Endothelial cell (in vitro differentiated cells): ENCODE results near the gene MPV17L2. TPM values are rescaled to one million over a fixed set of nuclear protein-coding genes. Genes with fewer than 3 reads are reported as not detected.

Experiments
- DNase-seq: peaks from one replicate; pipeline ENCODE4 v3.0.0; 2021; ENCODE audit warnings: low spot score
- H3K27ac Mint-ChIP-seq: one replicate; pipeline ENCODE4 v1.8.0; 2021; ENCODE audit warnings: mixed read lengths, inconsistent platforms; ENCODE audit not compliant: unreplicated experiment
- H3K27me3 Mint-ChIP-seq: one replicate; pipeline ENCODE4 v1.8.0; 2021; ENCODE audit warnings: mild to moderate bottlenecking, moderate library complexity, mixed read lengths, inconsistent platforms; ENCODE audit not compliant: unreplicated experiment
- H3K36me3 Mint-ChIP-seq: one replicate; pipeline ENCODE4 v1.8.0; 2021; ENCODE audit warnings: mild to moderate bottlenecking, low read depth, mixed read lengths, inconsistent platforms; ENCODE audit not compliant: unreplicated experiment
- H3K4me1 Mint-ChIP-seq: one replicate; pipeline ENCODE4 v1.8.0; 2021; ENCODE audit warnings: mild to moderate bottlenecking, mixed read lengths, inconsistent platforms; ENCODE audit not compliant: unreplicated experiment
- H3K4me3 Mint-ChIP-seq: one replicate; pipeline ENCODE4 v1.8.0; 2021; ENCODE audit warnings: mild to moderate bottlenecking, mixed read lengths, inconsistent platforms; ENCODE audit not compliant: unreplicated experiment
- H3K9me3 Mint-ChIP-seq: one replicate; pipeline ENCODE4 v1.8.0; 2021; ENCODE audit warnings: mixed read lengths, inconsistent platforms; ENCODE audit not compliant: unreplicated experiment
- CTCF ChIP-seq: fragments of 200-600 bp; sonication (generic); IDR thresholded peaks from one replicate; pipeline ENCODE4 v1.5.0; 2021; ENCODE audit warnings: antibody characterized with exemption; ENCODE audit not compliant: unreplicated experiment
- total RNA-seq: library from RNA; stranded (reverse); fragmentation: NEBNext Ultra II Directional; extraction: Animal tissue kit (Norgen Biotek cat#: 25700); gene quantifications from one replicate; pipeline ENCODE4 v1.2.1, GENCODE V29; 2021; ENCODE audit not compliant: unreplicated experiment

The MPV17L2 gene
- total RNA-seq, 1 donor from 2014 or later: 17.7 TPM

GRCh38 chr19:18225702-18226468 is 32.9 kb downstream of the MPV17L2 start, which contains the start of gene PDE4C:
PDE4C (minus strand) TSS chr19:18226438; CDS start chr19:18226415, 23 bp downstream.
- H3K27ac Mint-ChIP-seq: no peak within 1 kb of the TSS
- no peak for TF ChIP-seq CTCF
- peak; percentile 16 for DNase-seq
- H3K27me3 Mint-ChIP-seq: peaks cover 13% of the 10 kb centered on the region
- peak within 1 kb of the TSS; percentile 47 for H3K4me3 Mint-ChIP-seq
- H3K4me1 Mint-ChIP-seq: peaks cover 7% of the 10 kb centered on the region
- H3K36me3 Mint-ChIP-seq: no peaks in the 10 kb centered on the region
- H3K9me3 Mint-ChIP-seq: no peaks in the 10 kb centered on the region

DNA sequence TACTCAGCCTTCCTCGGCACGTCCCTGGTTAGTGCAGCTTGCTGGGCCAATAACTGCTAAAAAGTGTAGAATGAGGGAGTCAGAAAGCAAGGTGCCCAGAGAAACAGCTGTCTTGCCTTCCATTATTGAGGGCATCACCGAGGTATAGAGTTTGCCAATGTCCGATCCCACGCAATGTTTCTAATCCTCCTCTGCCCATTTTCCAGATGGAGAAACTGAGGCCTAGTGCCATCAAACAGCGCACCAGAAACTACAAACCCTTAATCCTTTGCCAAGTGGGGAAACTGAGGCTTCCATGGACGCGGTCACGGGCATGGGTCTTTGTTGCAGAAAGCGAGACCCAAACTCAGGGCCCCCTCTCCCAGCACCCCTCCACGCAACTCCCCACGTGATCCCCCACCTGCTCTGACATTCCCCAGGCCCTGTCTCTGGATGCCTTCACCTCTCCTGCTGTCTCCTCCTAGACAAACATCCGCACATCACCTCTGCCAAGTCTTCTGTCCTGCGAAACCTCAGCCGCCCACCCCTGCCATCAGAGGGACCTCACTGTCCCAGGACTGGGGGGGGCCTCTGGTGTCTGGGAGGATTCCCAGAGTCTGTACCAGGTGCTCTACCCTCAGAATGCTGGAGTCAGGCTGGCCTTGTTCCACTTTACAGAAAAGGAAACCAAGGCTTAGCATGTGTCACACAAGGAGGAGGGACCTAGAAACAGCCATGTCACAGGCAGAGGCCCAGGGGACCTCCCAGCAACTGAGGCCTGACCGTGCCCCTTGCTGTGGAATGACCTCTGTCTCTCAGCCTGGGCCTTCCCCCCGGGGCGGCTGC is 34.1 kb downstream of the MPV17L2 start:
- no peaks in the 10 kb centered on the region for H3K9me3 Mint-ChIP-seq

DNA sequence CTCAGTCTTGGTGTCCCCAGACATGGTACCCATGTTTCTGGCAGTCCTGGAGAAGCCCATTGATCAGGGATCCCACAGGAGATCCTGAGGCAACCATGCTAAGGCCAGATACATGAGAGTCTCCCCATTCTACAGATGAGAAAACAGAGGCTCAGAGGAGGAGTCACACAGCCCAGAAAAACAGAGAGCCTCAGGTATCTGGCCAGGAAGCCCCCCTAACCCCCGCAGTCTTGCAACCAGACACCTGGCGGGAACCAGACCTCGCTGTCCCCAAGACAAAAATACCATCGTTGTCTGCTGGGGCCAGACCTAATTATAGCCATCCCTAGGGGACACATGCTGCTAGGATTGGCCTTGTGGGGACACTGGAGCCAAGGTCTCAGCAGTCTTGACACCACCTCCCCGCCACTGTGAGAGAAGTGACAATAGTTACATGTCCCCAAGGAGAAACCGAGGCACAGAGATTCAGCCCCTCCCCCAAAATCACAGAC is 34.8 kb downstream of the MPV17L2 start:
- Mint-ChIP-seq H3K27ac (no peak overlapping the region), H3K4me3 (no peak overlapping the region), H3K4me1 (peaks cover 13% of the 10 kb centered on the region), H3K36me3 (no peaks in the 10 kb centered on the region), H3K9me3 (no peaks in the 10 kb centered on the region), H3K27me3 (peaks cover 14% of the 10 kb centered on the region)
- no peak for TF ChIP-seq CTCF
- DNase-seq: no peak

More for the DNA sequence above, 34.1 kb downstream of the MPV17L2 start:
- Mint-ChIP-seq H3K27ac (no peak overlapping the region), H3K27me3 (peaks cover 11% of the 10 kb centered on the region), H3K36me3 (no peaks in the 10 kb centered on the region), H3K4me1 (peaks cover 8% of the 10 kb centered on the region), H3K4me3 (peak overlapping the region; percentile 47)
- no peak for TF ChIP-seq CTCF
- DNase-seq: no peak

- DNase-seq: no peak
- no peaks in the 10 kb centered on the region for H3K36me3 Mint-ChIP-seq
- peak; percentile 69 for TF ChIP-seq CTCF
- no peak overlapping the region for H3K27ac Mint-ChIP-seq
- H3K4me3 Mint-ChIP-seq: no peak overlapping the region
- no peaks in the 10 kb centered on the region for H3K9me3 Mint-ChIP-seq
- H3K4me1 Mint-ChIP-seq: peaks cover 14% of the 10 kb centered on the region
- H3K27me3 Mint-ChIP-seq: peaks cover 12% of the 10 kb centered on the region
Observed at GRCh38 chr19:18229474-18229873, 36.5 kb downstream of the MPV17L2 start.

GRCh38 chr19:18229915-18230314 is 36.9 kb downstream of the MPV17L2 start:
- Mint-ChIP-seq H3K27me3 (peaks cover 16% of the 10 kb centered on the region), H3K36me3 (no peaks in the 10 kb centered on the region), H3K4me3 (no peak overlapping the region), H3K9me3 (no peaks in the 10 kb centered on the region), H3K4me1 (peaks cover 12% of the 10 kb centered on the region), H3K27ac (no peak overlapping the region)
- no peak for DNase-seq
- no peak for TF ChIP-seq CTCF
